GM19351 (cell line): Measurements from ENCODE around the gene SORCS1.

Experiments used
- ATAC-seq: cut with Tn5 transposase; IDR thresholded peaks from one replicate; pipeline ENCODE4 v1.9.1; 2021; ENCODE audit warnings: mild to moderate bottlenecking, moderate library complexity; ENCODE audit not compliant: unreplicated experiment

Gene SORCS1

DNA sequence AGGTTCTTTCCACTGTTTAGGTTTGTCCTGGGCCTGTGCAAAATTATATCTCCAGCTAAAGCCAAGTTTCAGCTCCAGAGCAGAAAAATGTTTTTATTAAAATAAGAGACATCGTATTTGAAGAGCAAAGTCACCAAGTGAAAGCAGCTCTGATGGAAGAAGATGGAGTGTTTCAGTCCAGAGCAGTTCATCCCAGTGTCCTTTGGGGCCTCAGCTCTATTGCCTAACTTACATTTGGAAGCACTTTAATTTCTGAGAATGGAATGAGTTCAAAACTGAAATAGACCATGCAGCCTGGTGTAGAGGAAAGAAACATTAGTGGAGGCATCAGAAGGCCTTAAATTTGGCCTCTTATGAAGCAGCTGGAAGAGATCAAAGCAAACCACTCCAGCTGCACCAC, 545.2 kb downstream of the SORCS1 start:
- ATAC-seq: no peak

DNA sequence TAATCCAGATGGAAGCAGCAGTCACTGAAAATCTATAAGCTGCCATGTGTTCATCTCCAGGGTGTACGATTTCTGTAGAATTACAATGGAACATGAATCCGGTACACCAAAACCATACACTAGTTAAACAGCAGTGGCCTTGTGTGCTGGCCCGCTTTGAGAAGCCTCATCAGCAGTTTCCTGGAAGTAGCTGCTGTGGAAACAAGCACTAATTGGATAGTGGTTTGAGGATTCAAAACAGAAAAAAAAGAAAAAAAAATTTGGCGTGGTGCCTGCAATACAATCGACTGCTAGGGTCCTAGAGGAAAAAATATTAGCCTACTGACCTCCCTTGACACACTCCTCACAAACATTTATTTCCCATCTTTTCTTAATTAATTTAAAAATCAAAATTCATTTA, 545.9 kb downstream of the SORCS1 start:
- no peak for ATAC-seq

DNA sequence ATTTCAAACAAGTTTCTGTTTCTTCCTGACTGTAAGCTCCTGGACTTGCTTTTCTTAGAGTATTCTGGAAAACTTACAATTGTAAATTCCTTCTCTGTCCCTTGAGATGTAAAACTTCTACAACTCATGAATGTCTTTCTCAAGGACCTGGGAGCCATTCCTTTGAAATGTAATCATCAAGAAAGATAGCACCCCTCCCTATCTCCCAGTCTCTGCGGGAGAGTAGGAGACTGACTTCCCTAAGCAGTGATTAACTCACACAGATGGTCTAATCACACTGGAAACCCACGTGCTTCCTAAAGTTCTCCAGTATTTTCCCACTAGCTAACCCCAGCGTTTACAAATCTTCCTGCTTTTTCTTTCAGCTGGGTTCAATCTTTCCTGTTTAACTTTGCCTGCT, 549.4 kb downstream of the SORCS1 start:
- no peak for ATAC-seq

DNA sequence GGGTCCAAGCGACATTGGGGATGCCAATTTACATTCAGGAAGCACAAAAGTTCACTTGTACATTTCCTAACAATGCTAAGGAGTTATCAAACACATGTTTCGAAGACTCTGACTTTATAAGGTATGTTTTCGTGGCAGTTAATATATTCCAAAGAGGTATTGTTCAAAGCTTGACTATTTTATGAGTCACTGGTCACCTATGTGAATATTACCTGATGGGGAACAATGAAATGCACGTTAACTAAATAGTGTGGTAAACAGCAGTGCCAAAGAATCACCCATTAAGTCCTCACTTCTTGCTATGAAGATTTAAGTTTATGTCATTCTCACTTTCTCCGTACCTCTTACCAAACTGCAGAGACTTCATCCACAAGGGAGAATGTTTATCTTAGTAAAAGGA, 550.2 kb downstream of the SORCS1 start:
- no peak for ATAC-seq

DNA sequence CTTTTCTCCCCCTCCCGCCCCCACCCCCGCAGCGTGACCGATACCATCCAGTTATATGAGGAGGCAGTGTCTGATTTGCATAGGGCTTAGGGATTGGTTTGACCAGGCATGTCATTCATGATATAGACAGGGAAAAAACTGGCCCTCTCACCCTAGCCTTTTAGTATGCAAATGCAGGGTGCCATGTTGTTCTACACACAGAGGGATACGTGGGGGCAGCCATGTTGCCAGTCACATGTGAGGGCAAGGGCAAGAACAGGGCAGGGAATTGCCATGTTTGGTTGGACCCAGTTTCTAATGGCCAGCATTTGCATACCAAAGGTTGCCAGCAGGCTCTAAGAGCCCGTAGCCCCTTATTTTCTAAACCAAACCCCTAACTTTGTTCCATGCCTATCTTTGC, 552.1 kb downstream of the SORCS1 start:
- no peak for ATAC-seq

GRCh38 chr10:106609470-106610266, 554.8 kb downstream of the SORCS1 start:
- ATAC-seq: peak; percentile 76

GRCh38 chr10:106608066-106608465, 556.4 kb downstream of the SORCS1 start:
- ATAC-seq: no peak

- ATAC-seq: no peak
These were observed 569.2 kb downstream of the SORCS1 start for GRCh38 chr10:106595281-106595680.

GRCh38 chr10:106593876-106594275, 570.6 kb downstream of the SORCS1 start:
- no peak for ATAC-seq

DNA sequence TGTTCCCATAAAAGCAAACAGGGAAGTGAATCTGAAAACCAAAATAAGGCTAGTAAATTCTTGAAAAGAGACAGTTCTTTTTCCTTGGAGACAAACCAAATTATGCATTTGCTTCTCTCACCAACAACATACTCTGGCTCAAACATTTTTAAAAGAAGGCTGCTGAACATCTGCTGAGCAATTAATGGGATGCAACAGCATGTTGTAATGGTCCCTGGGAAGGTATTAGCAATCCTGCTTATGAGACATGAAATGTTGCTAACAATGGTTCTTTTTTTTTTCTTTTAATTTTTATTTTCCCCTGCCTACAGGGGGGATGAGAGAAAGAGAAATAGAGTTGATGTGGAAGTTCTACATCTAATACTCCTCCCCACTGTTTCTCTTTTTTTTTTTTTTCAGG, 572.1 kb downstream of the SORCS1 start:
- ATAC-seq: no peak

DNA sequence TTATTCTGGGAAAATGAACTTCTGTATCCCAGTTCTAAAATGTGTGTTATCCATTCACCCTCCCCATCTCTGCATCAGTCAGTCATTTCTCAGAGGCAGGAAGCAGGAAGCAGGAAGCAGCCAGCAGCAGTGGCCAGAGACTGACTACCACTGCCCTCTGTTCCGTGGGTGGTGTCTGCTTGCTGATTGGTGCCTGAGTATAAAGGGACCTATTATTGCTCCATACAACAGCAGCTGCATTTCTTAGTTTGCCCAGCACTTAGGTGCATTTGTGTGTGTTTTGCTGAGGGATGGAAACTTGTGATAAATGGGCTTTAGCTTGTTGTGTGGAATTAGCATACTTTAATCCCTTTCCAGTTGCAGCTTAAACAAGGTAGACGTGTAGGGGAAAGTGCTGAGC, 582.2 kb downstream of the SORCS1 start:
- no peak for ATAC-seq

GRCh38 chr10:106577756-106578155, 586.8 kb downstream of the SORCS1 start:
- no peak for ATAC-seq

GRCh38 chr10:106577266-106577665, 587.2 kb downstream of the SORCS1 start:
- ATAC-seq: no peak

- ATAC-seq: peak; percentile 84
These were observed 588.0 kb downstream of the SORCS1 start for GRCh38 chr10:106576534-106576933.

DNA sequence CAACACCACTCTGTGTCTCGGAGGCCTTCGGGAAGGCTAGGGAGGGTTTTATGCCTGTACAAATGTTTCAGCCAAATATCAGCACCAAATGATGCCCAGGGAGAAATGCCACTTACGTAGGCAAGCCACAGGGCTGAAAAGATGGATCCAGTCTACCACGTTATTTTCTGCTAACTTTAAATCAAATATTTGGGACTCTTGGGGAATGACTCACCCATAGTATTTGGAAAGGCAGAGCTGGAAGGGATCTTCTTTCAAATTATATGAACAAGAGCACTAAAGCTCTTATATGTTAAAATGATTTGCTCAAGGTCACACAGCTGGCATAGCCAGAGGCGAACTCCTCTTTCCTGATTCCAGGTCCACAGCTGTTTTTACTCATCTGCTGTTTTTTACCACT, 591.4 kb downstream of the SORCS1 start:
- ATAC-seq: no peak

- no peak for ATAC-seq
These were observed 593.1 kb downstream of the SORCS1 start for GRCh38 chr10:106571192-106571946.

- no peak for ATAC-seq
These were observed 594.2 kb downstream of the SORCS1 start for GRCh38 chr10:106570268-106570667.

GRCh38 chr10:106567629-106568028, 596.9 kb downstream of the SORCS1 start:
- ATAC-seq: no peak

DNA sequence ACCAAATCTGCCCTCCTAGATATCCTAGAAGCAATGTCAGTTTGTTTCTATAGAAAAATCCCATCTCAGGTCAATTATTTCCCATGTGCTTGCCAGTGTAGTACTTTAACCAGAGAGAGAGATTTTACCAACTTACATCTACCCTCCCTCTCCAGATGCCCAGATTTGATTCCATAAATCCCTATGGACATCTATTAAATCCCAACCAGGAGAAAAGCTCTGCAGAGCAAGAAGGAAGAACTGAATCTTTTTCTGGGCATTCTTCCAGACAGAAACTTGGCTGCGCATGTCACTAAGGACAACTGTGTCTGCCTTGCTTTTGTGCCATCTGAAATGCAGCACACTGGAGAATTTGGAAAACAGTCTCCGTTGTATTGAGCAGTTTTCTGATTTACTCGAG, 597.6 kb downstream of the SORCS1 start:
- ATAC-seq: no peak

- ATAC-seq: no peak
These were observed 599.0 kb downstream of the SORCS1 start for GRCh38 chr10:106565546-106565945.

- ATAC-seq: no peak
These were observed 601.1 kb downstream of the SORCS1 start for GRCh38 chr10:106563384-106563783.

DNA sequence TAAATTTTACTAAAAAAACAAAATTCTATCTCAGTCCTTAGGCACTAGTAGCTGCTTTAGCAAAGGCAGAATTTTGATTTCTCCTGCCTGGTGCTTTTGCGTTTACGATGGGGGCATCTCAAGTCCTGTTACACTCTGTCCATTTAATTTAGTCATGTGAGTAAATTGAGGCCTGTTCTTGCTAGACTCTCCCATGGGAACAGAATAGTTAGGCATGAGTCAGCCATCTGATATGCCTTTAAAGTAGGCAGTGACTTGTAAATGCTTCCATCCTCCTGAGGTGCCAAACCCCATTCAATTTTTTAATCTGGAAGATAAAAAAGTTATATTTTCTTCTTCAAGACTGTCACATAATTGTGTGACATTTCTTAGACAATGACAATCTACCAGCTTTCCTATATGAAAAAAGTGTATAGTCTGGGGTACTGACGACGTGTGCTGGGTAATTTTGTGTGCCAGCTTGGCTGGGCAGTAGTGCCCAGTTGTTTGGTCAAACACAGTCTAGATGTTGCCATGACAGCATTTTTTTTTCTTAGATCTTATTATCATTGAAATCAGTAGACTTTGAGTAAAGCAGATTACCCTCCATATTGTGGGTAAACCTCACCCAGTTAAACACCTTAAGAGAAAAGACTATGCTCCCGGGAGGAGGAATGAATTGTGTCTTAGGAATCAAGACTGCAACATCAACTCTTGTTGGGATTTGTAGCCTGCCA, 603.4 kb downstream of the SORCS1 start:
- no peak for ATAC-seq
